ENCODE results near the gene CMA1.
"Not testable (repeated sequence)": the region's sequence is repeated elsewhere in the genome, so short reads cannot be mapped to it uniquely, and the experiment has no call there.

The CMA1 gene

GRCh38 chr14:24506443-24506842 is 1.6 kb downstream of the CMA1 start:
- no peak overlapping the region for H3K27ac ChIP-seq (ENCODE audit: insufficient read depth, low read depth, low read length, poor library complexity, severe bottlenecking)
- H3K36me3 ChIP-seq (ENCODE audit: control insufficient read depth, insufficient read depth, low read length) = no peaks in the 10 kb centered on the region
- no peaks in the 10 kb centered on the region for H3K4me1 ChIP-seq (ENCODE audit: control insufficient read depth, insufficient read depth, low read length)
- no peaks in the 10 kb centered on the region for H3K27me3 ChIP-seq (ENCODE audit: control insufficient read depth, insufficient read depth, low read length, poor library complexity, severe bottlenecking)
- no peaks in the 10 kb centered on the region for H3K9me3 ChIP-seq (ENCODE audit: control insufficient read depth, low read length)
- WGBS, 2 experiments = 86 to 91% methylated on average over 6 of the region's 6 CpGs
- no peak overlapping the region for H3K4me3 ChIP-seq (ENCODE audit: insufficient read depth, low read depth, low read length)

GRCh38 chr14:24504425-24504950 is 3.6 kb downstream of the CMA1 start:
- H3K36me3 ChIP-seq (ENCODE audit: control insufficient read depth, insufficient read depth, low read length) = no peaks in the 10 kb centered on the region
- H3K27ac ChIP-seq (ENCODE audit: insufficient read depth, low read depth, low read length, poor library complexity, severe bottlenecking) = no peak overlapping the region
- no peaks in the 10 kb centered on the region for H3K27me3 ChIP-seq (ENCODE audit: control insufficient read depth, insufficient read depth, low read length, poor library complexity, severe bottlenecking)
- no peaks in the 10 kb centered on the region for H3K9me3 ChIP-seq (ENCODE audit: control insufficient read depth, low read length)
- WGBS, 2 experiments = 87 to 93% methylated on average over 4 to 5 of the region's 5 CpGs
- no peak overlapping the region for H3K4me3 ChIP-seq (ENCODE audit: insufficient read depth, low read depth, low read length)
- H3K4me1 ChIP-seq (ENCODE audit: control insufficient read depth, insufficient read depth, low read length) = no peaks in the 10 kb centered on the region

- 75 to 76% methylated on average over 19 of the region's 19 CpGs for WGBS, 2 experiments
- H3K27me3 ChIP-seq (ENCODE audit: control insufficient read depth, insufficient read depth, low read length, poor library complexity, severe bottlenecking); H3K36me3 ChIP-seq (ENCODE audit: control insufficient read depth, insufficient read depth, low read length); H3K27ac ChIP-seq (ENCODE audit: insufficient read depth, low read depth, low read length, poor library complexity, severe bottlenecking); H3K4me3 ChIP-seq (ENCODE audit: insufficient read depth, low read depth, low read length); H3K9me3 ChIP-seq (ENCODE audit: control insufficient read depth, low read length); H3K4me1 ChIP-seq (ENCODE audit: control insufficient read depth, insufficient read depth, low read length): not testable (repeated sequence)
Observed at GRCh38 chr14:24491586-24492408, 16.3 kb downstream of the CMA1 start.

- Histone ChIP-seq H3K36me3 (ENCODE audit: control insufficient read depth, insufficient read depth, low read length) (no peaks in the 10 kb centered on the region), H3K4me1 (ENCODE audit: control insufficient read depth, insufficient read depth, low read length) (no peaks in the 10 kb centered on the region), H3K9me3 (ENCODE audit: control insufficient read depth, low read length) (no peaks in the 10 kb centered on the region), H3K27me3 (ENCODE audit: control insufficient read depth, insufficient read depth, low read length, poor library complexity, severe bottlenecking) (no peaks in the 10 kb centered on the region), H3K27ac (ENCODE audit: insufficient read depth, low read depth, low read length, poor library complexity, severe bottlenecking) (no peak overlapping the region), H3K4me3 (ENCODE audit: insufficient read depth, low read depth, low read length) (no peak overlapping the region)
- WGBS, 2 experiments = 71% methylated on average over 4 of the region's 4 CpGs
Observed at GRCh38 chr14:24483604-24484252, 24.3 kb downstream of the CMA1 start.

GRCh38 chr14:24482699-24483303 is 25.3 kb downstream of the CMA1 start:
- H3K4me1 ChIP-seq (ENCODE audit: control insufficient read depth, insufficient read depth, low read length); H3K36me3 ChIP-seq (ENCODE audit: control insufficient read depth, insufficient read depth, low read length); H3K9me3 ChIP-seq (ENCODE audit: control insufficient read depth, low read length); H3K27ac ChIP-seq (ENCODE audit: insufficient read depth, low read depth, low read length, poor library complexity, severe bottlenecking); H3K27me3 ChIP-seq (ENCODE audit: control insufficient read depth, insufficient read depth, low read length, poor library complexity, severe bottlenecking); H3K4me3 ChIP-seq (ENCODE audit: insufficient read depth, low read depth, low read length): not testable (repeated sequence)
- WGBS, 2 experiments = 84 to 87% methylated on average over 1 to 2 of the region's 2 CpGs

GRCh38 chr14:24481622-24482324 is 26.3 kb downstream of the CMA1 start:
- Histone ChIP-seq H3K27me3 (ENCODE audit: control insufficient read depth, insufficient read depth, low read length, poor library complexity, severe bottlenecking) (no peaks in the 10 kb centered on the region), H3K36me3 (ENCODE audit: control insufficient read depth, insufficient read depth, low read length) (no peaks in the 10 kb centered on the region), H3K4me1 (ENCODE audit: control insufficient read depth, insufficient read depth, low read length) (no peaks in the 10 kb centered on the region), H3K4me3 (ENCODE audit: insufficient read depth, low read depth, low read length) (no peak overlapping the region), H3K27ac (ENCODE audit: insufficient read depth, low read depth, low read length, poor library complexity, severe bottlenecking) (no peak overlapping the region), H3K9me3 (ENCODE audit: control insufficient read depth, low read length) (no peaks in the 10 kb centered on the region)
- WGBS, 2 experiments = 66% methylated on average over 23 of the region's 23 CpGs

GRCh38 chr14:24479999-24480398 is 28.1 kb downstream of the CMA1 start:
- H3K4me3 ChIP-seq (ENCODE audit: insufficient read depth, low read depth, low read length); H3K4me1 ChIP-seq (ENCODE audit: control insufficient read depth, insufficient read depth, low read length); H3K9me3 ChIP-seq (ENCODE audit: control insufficient read depth, low read length); H3K36me3 ChIP-seq (ENCODE audit: control insufficient read depth, insufficient read depth, low read length); H3K27ac ChIP-seq (ENCODE audit: insufficient read depth, low read depth, low read length, poor library complexity, severe bottlenecking); H3K27me3 ChIP-seq (ENCODE audit: control insufficient read depth, insufficient read depth, low read length, poor library complexity, severe bottlenecking): not testable (repeated sequence)
- 0% methylated on average over 1 of the region's 1 CpG for WGBS, 2 experiments

- Histone ChIP-seq H3K36me3 (ENCODE audit: control insufficient read depth, insufficient read depth, low read length) (no peaks in the 10 kb centered on the region), H3K4me1 (ENCODE audit: control insufficient read depth, insufficient read depth, low read length) (no peaks in the 10 kb centered on the region)
- WGBS, 2 experiments = 89 to 90% methylated on average over 4 of the region's 4 CpGs
Observed at GRCh38 chr14:24475261-24475660, 32.8 kb downstream of the CMA1 start.

GRCh38 chr14:24473211-24473610 is 34.9 kb downstream of the CMA1 start:
- Histone ChIP-seq H3K4me1 (ENCODE audit: control insufficient read depth, insufficient read depth, low read length) (no peaks in the 10 kb centered on the region), H3K4me3 (ENCODE audit: insufficient read depth, low read depth, low read length) (no peak overlapping the region), H3K27me3 (ENCODE audit: control insufficient read depth, insufficient read depth, low read length, poor library complexity, severe bottlenecking) (no peaks in the 10 kb centered on the region), H3K36me3 (ENCODE audit: control insufficient read depth, insufficient read depth, low read length) (no peaks in the 10 kb centered on the region), H3K27ac (ENCODE audit: insufficient read depth, low read depth, low read length, poor library complexity, severe bottlenecking) (no peak overlapping the region), H3K9me3 (ENCODE audit: control insufficient read depth, low read length) (no peaks in the 10 kb centered on the region)
- WGBS, 2 experiments = 62 to 63% methylated on average over 12 of the region's 12 CpGs

More at GRCh38 chr14:24475261-24475660, 32.8 kb downstream of the CMA1 start:
- Histone ChIP-seq H3K9me3 (ENCODE audit: control insufficient read depth, low read length) (no peaks in the 10 kb centered on the region), H3K4me3 (ENCODE audit: insufficient read depth, low read depth, low read length) (no peak overlapping the region), H3K27me3 (ENCODE audit: control insufficient read depth, insufficient read depth, low read length, poor library complexity, severe bottlenecking) (no peaks in the 10 kb centered on the region), H3K27ac (ENCODE audit: insufficient read depth, low read depth, low read length, poor library complexity, severe bottlenecking) (no peak overlapping the region)

- not testable (repeated sequence) for H3K9me3 ChIP-seq (ENCODE audit: control insufficient read depth, low read length); H3K27ac ChIP-seq (ENCODE audit: insufficient read depth, low read depth, low read length, poor library complexity, severe bottlenecking); H3K4me3 ChIP-seq (ENCODE audit: insufficient read depth, low read depth, low read length); H3K4me1 ChIP-seq (ENCODE audit: control insufficient read depth, insufficient read depth, low read length); H3K27me3 ChIP-seq (ENCODE audit: control insufficient read depth, insufficient read depth, low read length, poor library complexity, severe bottlenecking); H3K36me3 ChIP-seq (ENCODE audit: control insufficient read depth, insufficient read depth, low read length)
- no CpG with 5 or more reads among the region's 2 CpGs for WGBS, 2 experiments
Observed at GRCh38 chr14:24470450-24470849, 37.6 kb downstream of the CMA1 start.

Data from ectodermal cell (in vitro differentiated cells).